Duodenal mucosa (tissue), 2 donors: ENCODE measurements around the gene DUSP6.

ENCODE experiments used
- H3K27ac ChIP-seq: one replicate; pipeline ENCODE4 v1.7.0; 2013; ENCODE audit warnings: low read depth, low read length
- H3K27me3 ChIP-seq, 2 donors: one replicate each; pipeline ENCODE4 v1.7.0; 2013; ENCODE audit warnings: low read length in 2 of 2, control low read depth in 1 of 2; ENCODE audit not compliant: insufficient read depth in 2 of 2, control insufficient read depth in 1 of 2
- H3K36me3 ChIP-seq, 2 donors: one replicate each; pipeline ENCODE4 v1.7.0; 2013; ENCODE audit warnings: low read length in 2 of 2, control low read depth in 1 of 2; ENCODE audit not compliant: insufficient read depth in 2 of 2, control insufficient read depth in 1 of 2
- H3K4me1 ChIP-seq, 2 donors: one replicate each; pipeline ENCODE4 v1.7.0; 2013; ENCODE audit warnings: low read length in 2 of 2, control low read depth in 1 of 2; ENCODE audit not compliant: insufficient read depth in 2 of 2, control insufficient read depth in 1 of 2
- H3K4me3 ChIP-seq, 2 donors: one replicate each; pipeline ENCODE4 v1.7.0; 2013; ENCODE audit warnings: low read length in 2 of 2, low read depth in 1 of 2
- H3K9ac ChIP-seq, 2 donors: one replicate each; pipeline ENCODE4 v1.7.0; 2013; ENCODE audit warnings: low read length in 2 of 2, low read depth in 1 of 2
- H3K9me3 ChIP-seq, 2 donors: one replicate each; pipeline ENCODE4 v1.7.0; 2013; ENCODE audit warnings: low read length in 2 of 2, control low read depth in 1 of 2; ENCODE audit not compliant: control insufficient read depth in 1 of 2

Gene DUSP6

GRCh38 chr12:89299417-89299816 is 52.9 kb downstream of the DUSP6 start:
- Histone ChIP-seq H3K27me3 (no peaks in the 10 kb centered on the region), H3K9ac (no peak overlapping the region), H3K4me3 (no peak overlapping the region), H3K27ac (no peak overlapping the region), H3K4me1 (no peaks in the 10 kb centered on the region), H3K36me3 (no peaks in the 10 kb centered on the region), H3K9me3 (no peaks in the 10 kb centered on the region)
